ENCODE measurements around the gene STX18. TPM values are rescaled to one million over a fixed set of nuclear protein-coding genes. Genes with fewer than 3 reads are reported as not detected.

The STX18 gene
- total RNA-seq, 1 experiment from 2014 or later, result 37.8 TPM

GRCh38 chr4:4401036-4401435 lies 140.8 kb downstream of the STX18 start:
- DNase-seq (ENCODE audit: low read depth), result no peak

GRCh38 chr4:4398430-4398829 lies 143.4 kb downstream of the STX18 start:
- no peak for DNase-seq (ENCODE audit: low read depth)

GRCh38 chr4:4397441-4397819 lies 144.4 kb downstream of the STX18 start:
- DNase-seq (ENCODE audit: low read depth), result no peak

DNA sequence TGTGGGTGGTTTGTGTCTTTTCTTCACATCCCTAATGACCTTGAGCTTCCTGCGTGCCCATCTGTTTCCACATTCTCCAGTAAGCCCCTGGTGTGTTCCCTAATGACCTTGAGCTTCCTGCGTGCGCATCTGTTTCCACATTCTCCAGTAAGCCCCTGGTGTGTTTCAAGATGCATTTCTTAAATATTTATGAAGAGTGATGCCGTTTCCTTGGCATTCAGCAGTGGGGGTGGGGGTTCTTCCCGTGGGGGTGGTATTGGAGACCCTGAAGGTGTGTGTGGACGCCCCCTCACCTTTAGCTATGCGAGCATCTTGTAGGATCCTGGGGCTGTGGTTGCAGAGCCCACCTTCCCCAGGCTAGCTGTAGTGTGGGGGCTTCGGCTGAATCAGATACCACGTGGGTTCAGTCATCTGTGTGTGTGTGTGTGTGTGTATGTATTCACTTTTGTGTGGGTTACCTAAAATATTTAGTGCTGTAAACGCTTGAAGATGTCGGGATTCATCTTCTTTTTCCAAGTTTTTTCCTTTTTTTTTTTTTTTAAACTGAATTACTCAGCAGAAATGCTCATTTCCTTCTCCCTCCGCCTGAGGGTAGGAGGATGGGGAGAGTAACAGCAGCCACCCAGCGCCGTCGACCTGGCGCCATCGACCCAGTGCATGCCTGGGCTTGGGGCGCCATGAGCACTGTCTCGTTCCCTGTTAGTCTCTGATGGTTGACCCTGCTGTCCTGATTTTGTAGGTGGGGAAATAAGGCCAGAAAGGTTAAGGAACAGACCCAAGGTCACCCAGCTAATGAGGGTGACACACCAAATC lies 145.0 kb downstream of the STX18 start:
- DNase-seq (ENCODE audit: low read depth), result no peak

GRCh38 chr4:4395849-4396627 lies 145.8 kb downstream of the STX18 start:
- peak; percentile 43 for DNase-seq (ENCODE audit: low read depth)

- DNase-seq (ENCODE audit: low read depth), result no peak
These were observed 146.5 kb downstream of the STX18 start for GRCh38 chr4:4395371-4395770.

- DNase-seq (ENCODE audit: low read depth), result peak; percentile 78
These were observed 147.2 kb downstream of the STX18 start for GRCh38 chr4:4394644-4395043.

GRCh38 chr4:4392501-4393183 lies 149.2 kb downstream of the STX18 start:
- no peak for DNase-seq (ENCODE audit: low read depth)

- DNase-seq (ENCODE audit: low read depth), result no peak
These were observed 150.0 kb downstream of the STX18 start for GRCh38 chr4:4391866-4392265.

DNA sequence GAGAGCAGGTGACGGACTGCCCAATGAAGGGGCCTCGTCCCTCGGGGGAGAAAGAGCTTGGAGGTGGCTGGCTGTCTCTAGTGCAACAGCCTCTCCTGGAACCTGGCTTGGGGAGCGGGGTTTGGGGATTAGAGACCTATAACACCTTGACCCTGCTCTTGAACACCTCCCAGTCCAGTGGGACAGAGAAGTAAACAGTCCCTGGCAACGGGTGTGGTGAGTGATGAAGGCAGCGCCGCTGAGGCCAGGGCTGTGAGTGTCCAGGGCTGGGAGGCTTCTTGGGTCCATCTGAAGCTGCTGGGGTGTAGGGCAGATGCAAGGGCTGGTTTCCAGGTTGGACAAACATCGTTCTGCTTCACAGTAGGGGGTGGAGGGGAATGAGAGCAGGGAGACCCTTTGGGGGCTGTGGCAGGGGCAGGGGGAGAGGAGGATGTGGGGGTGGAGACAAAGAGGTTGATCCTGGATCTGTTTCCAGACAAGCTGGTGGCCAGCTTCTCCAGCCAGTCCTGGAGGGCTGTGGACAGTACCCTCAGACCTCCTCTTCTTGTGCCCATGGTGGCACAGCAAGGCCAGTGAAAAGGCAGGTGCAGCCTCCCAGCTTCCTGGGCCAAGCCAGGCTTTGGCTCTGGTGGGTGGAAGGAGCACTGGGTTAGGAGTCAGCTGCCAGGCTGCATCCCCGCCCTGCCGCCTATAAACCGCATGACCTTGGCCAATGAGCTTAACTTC lies 151.2 kb downstream of the STX18 start:
- no peak for DNase-seq (ENCODE audit: low read depth)

GRCh38 chr4:4390046-4390445 lies 151.8 kb downstream of the STX18 start:
- no peak for DNase-seq (ENCODE audit: low read depth)

DNA sequence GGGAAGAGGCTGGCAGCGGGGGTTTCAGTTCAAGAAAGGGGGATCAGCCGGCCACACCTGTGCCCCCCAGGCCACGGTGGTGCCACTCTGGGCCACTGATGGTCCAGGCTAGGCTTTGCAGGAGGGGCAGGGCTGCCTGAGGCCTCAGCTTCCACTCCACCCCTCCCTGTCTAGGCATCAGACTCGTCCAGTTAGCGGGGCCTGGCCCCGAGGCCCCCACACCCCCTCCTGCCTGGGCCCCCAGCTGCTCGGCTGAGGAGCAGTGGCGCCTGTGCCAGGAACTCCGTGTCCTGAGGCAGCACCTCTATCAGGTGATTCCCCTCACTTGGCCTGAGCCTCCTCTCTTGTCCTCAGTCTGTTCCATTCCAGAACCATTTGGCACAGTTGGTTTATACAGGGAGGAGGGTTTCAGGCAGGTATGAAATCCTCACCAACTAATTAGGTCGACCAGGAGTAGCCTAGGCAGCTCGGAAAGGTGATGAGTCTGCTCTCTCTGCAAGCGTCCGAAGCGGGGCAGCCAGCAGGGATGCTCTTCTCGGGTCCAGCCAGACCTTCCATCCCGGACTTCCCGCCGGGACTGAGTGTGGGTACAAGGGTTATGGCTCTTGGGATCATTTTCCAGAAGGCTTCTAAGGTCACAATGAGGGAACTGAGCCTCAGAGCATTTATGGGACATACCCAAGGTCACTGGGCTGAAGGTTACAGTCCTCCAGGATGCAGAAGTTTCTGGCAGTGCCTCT lies 152.8 kb downstream of the STX18 start:
- no peak for DNase-seq (ENCODE audit: low read depth)

DNA sequence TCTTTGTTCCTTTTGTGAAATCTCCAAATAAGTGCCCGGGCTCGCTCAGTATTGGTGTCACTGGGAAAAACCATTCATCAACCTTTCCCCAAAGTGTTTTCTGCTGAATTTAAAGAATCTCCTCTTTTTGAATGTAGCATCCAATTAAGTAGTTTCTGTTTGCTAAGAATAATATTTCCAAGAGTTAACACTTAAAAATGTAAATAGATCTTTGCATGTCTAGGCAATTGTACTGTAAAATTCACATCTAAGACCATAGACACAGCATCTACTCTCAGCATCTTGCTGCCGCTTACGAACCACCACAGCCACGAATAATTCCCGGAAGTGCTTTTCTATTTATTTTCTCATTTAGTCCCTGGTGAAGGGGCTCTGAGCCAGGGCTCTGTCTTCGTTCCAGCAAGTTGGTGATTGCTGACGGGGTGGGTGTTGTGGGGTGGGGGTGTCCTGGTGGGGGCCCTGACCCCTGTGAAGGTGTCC lies 153.5 kb downstream of the STX18 start:
- DNase-seq (ENCODE audit: low read depth), result no peak

DNA sequence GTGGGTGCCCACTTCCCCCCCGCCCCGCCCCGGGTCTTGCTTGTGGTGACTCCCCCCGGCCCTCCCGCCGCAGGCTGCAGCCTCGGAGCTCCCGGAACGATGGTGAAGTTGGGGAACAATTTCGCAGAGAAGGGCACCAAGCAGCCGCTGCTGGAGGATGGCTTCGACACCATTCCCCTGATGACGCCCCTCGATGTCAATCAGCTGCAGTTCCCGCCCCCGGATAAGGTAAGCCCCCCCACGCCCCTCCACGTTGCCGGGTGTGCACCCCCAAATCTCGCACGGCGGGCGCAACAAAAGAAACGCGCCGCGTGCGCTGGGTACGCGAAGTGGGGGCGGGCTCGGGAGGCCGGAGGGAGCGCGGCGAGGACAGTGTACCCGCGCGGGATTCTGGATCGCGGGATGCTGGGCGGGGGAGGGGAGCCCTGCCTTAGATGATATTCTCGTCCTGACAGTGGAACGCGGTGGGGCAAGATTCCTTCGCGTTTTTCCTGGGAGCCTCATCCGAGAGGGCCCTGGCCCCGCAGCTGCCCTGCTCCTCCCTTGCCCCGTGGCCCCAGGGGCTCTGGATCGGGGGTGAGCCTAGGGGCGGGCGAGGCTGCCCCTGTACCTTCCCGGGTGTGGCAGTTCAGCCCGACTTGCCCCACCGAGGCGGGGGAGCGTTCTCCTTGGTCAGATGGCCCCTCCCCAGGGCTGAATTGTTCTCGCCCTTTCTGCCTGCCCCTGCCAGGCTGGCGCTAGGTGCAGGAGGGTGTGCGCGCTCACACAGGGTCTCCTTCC lies 154.1 kb downstream of the STX18 start:
- no peak for DNase-seq (ENCODE audit: low read depth)

DNA sequence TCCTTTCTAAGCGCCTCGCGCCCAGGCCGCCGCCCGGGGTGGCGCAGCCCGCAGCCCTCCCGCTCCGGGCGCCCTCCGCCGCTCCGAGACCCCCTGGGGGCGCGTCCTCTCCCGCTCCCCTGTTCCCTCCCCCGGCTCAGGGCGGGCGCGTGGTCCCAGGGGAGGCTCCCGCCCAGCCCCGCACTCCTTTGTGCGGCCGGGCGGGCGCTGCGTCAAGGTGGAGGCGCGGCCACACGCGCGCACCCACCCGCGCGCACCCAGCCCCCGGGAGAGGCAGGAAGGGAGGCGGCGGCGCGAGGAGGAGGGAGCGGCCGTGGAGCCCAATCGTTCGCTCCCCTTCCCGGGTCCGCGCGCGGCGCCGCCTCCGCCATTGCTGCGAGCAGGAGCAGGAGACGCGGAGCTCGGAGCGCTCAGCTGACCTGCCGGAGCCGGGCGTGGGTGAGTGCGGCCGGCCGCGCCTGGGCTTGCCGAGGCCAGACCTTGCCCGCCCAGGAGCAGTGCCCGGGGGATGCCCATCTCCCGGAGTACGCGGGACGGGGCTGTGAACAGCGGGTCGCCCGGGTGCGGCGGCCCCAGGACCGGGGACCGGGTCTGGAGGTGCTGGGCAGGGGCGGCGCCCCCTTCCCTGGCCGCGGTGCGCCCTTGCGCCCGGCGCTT lies 155.0 kb downstream of the STX18 start, which contains the start of gene NSG1:
Gene NSG1 (plus strand): TSS at position 367 of the 657 bp plus-strand sequence. CDS start 528 bp downstream, outside the sequence.
- peak; percentile 27 for DNase-seq (ENCODE audit: low read depth)

DNA sequence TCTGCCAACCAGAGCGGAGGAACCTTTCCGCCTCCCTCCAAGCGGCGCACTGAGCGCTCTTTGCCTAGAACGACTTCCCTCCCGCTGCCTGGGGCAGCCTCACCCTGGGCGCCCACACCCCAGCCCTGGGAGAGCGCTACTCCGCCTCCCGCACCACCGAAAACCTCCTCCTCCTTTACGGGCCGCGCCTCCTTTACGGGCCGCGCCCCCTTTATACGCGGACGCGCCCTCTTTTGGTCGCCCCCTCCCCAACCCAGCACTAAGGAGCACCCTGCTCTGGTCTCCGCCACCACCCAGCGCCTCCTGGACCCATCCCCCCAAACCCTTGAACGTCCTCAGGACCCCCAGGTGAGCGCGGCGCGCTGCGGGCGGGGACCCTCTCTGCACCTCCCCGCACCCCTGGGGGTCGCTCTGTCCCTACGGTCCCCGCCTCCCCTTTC lies 155.5 kb downstream of the STX18 start:
- DNase-seq (ENCODE audit: low read depth), result no peak

GRCh38 chr4:4385729-4386295 lies 156.0 kb downstream of the STX18 start:
- DNase-seq (ENCODE audit: low read depth), result no peak

DNA sequence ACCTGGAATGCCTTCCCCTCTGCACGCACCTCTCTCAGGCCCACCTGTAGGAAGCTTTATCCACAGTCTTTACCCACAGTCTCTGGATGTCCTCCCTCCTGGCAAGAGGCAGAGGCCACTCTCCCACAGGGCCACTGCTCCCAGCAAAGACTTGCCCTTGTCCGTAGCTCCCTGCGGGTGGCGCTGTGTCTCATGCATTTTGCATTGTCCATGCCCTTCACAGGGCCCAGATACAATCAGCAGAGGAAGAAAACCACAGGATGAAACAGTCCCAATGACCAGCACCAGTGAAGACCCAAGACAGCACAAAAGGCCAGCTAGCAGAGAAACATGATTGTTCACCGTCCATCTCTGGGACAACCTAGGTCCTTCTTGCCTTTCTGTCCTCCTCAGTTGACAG lies 157.0 kb downstream of the STX18 start:
- peak; percentile 49 for DNase-seq (ENCODE audit: low read depth)

DNA sequence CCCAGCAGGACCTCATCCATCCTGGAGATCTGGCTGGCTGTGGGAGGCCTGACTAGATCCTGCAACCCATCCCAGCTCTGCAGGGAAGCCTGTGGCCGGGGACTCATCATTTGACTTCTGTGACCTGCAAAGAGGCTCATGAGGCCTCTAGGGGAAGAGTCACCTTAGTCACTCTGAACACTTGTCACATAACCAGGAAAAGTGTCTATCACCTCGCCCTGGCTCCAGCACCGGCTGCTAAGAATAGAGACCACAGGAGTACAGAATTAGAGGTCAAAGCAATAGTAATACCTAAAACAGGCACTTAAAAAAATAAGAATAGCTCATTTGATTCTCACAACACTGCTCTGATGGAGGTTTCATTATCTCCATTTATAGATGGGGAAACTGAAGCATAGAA lies 158.8 kb downstream of the STX18 start:
- no peak for DNase-seq (ENCODE audit: low read depth)
